ENCODE results near the gene CRLF2. TPM values are rescaled to one million over a fixed set of nuclear protein-coding genes. Genes with fewer than 3 reads are reported as not detected.

CRLF2 gene
- total and polyA plus RNA-seq, 4 donors: 0.19 to 1.4 (median 0.42) TPM

- no peak for ATAC-seq (ENCODE audit: insufficient read depth, low FRiP score)
Measured at GRCh38 chrX:1147611-1148515, 64.6 kb downstream of the CRLF2 start.

GRCh38 chrX:1144293-1144692 lies 68.2 kb downstream of the CRLF2 start:
- Histone ChIP-seq H3K4me3 (no peak overlapping the region), H3K36me3 (ENCODE audit: control insufficient read depth in 4 of 4, insufficient read depth in 4 of 4, low read length in 4 of 4) (no peaks in the 10 kb centered on the region), H3K9ac (ENCODE audit: insufficient read depth in 1 of 2, low read length in 2 of 2) (no peak overlapping the region), H3K9me3 (ENCODE audit: control insufficient read depth in 4 of 4, insufficient read depth in 3 of 4, low read length in 3 of 4) (peaks cover 0 to 3% (median 0%) of the 10 kb centered on the region in 4 donors), H3K4me1 (ENCODE audit: control insufficient read depth in 5 of 5, insufficient read depth in 5 of 5, low read length in 5 of 5) (no peaks in the 10 kb centered on the region), H3K27me3 (ENCODE audit: control insufficient read depth in 3 of 3, insufficient read depth in 3 of 3, low read length in 2 of 3) (no peaks in the 10 kb centered on the region), H3K27ac (ENCODE audit: low read depth in 1 of 2, low read length in 1 of 2) (no peak overlapping the region)
- WGBS, 2 donors: 67 to 76% methylated on average over 11 of the region's 11 CpGs
- TF ChIP-seq CTCF (IDR thresholded peaks at IDR 0.05; ENCODE audit: control extremely low read depth, extremely low read depth): no peak
- DNase-seq (no peak), ATAC-seq (ENCODE audit: insufficient read depth, low FRiP score) (no peak)

More at GRCh38 chrX:1147611-1148515, 64.6 kb downstream of the CRLF2 start:
- Histone ChIP-seq H3K27ac (ENCODE audit: low read depth in 1 of 2, low read length in 1 of 2) (no peak overlapping the region), H3K9me3 (ENCODE audit: control insufficient read depth in 4 of 4, insufficient read depth in 3 of 4, low read length in 3 of 4) (peaks cover 0 to 3% (median 0%) of the 10 kb centered on the region in 4 donors), H3K27me3 (ENCODE audit: control insufficient read depth in 3 of 3, insufficient read depth in 3 of 3, low read length in 2 of 3) (no peaks in the 10 kb centered on the region), H3K36me3 (ENCODE audit: control insufficient read depth in 4 of 4, insufficient read depth in 4 of 4, low read length in 4 of 4) (no peaks in the 10 kb centered on the region), H3K9ac (ENCODE audit: insufficient read depth in 1 of 2, low read length in 2 of 2) (no peak overlapping the region), H3K4me3 (no peak overlapping the region), H3K4me1 (ENCODE audit: control insufficient read depth in 5 of 5, insufficient read depth in 5 of 5, low read length in 5 of 5) (no peaks in the 10 kb centered on the region)
- WGBS, 2 donors: 67 to 79% methylated on average over 29 of the region's 29 CpGs
- no peak for TF ChIP-seq CTCF (IDR thresholded peaks at IDR 0.05; ENCODE audit: control extremely low read depth, extremely low read depth)
- DNase-seq: no peak

Other genes starting within 250 kb of the CRLF2 start
- 10 to 100 TPM in 1 of 2 donors, 1 to 10 TPM in 1; 9.0 to 41.8 TPM for gene CSF2RA, start 56.2 kb upstream of the CRLF2 start, total RNA-seq
- gene CSF2RA, start 56.2 kb upstream of the CRLF2 start, polyA plus RNA-seq: 10 to 100 TPM; 16.2 to 51.5 TPM
- gene IL3RA, start 124.1 kb upstream of the CRLF2 start, total RNA-seq: 10 to 100 TPM; 19.2 to 21.6 TPM
- 10 to 100 TPM; 19.4 to 52.2 TPM for gene IL3RA, start 124.1 kb upstream of the CRLF2 start, polyA plus RNA-seq
- gene SLC25A6, start 179.5 kb upstream of the CRLF2 start, total RNA-seq: 100 to 1,000 TPM; 168 to 350 TPM
- 100 to 1,000 TPM; 382 to 422 TPM for gene SLC25A6, start 179.5 kb upstream of the CRLF2 start, polyA plus RNA-seq
- gene ASMTL, start 240.3 kb upstream of the CRLF2 start, total RNA-seq: 10 to 100 TPM; 12.3 to 29.4 TPM
- 10 to 100 TPM; 17.0 to 26.6 TPM for gene ASMTL, start 240.3 kb upstream of the CRLF2 start, polyA plus RNA-seq

Measured in lung (tissue), 12 donors.